Measurements from ENCODE around the gene PLXNA4. TPM values are rescaled to one million over a fixed set of nuclear protein-coding genes. Genes with fewer than 3 reads are reported as not detected.

Gene PLXNA4
- total and polyA plus RNA-seq, 4 donors = 0.04 to 1.1 (median 0.41) TPM

DNA sequence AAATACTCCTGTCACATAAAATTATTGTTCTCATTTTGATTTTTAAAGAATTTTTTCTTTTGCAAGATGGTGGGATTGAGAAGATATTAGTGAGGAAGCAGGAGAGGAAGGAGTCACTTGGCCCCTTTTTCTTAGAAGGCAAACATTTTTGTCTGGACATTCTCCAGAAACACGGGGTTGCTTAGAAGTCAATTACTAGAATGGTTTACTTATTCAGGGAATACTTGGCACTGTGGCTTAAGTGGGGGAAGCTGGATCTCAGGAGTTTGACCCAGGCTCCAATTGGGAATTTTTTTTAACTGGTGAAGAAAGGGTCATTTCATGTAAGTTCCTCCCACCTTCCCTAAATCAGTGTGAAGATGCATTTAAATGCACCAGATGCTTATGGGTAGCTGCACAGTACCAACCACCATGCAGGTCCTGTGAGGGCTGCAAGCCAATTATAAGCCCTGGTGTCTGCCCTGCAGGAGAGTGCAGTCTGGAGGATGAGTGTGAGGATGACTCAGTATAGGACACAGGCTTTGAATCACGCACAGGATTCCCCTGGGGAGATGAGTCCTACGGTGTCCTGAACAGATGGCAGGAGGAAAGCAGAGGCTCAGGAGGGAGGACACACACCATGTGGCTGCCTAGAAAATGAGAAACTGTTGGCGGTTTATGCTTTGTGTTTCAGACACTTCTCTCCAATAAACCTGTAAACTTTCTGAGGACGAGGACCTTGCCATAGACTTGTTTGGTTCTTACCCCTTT, 299.1 kb downstream of the PLXNA4 start:
- DNase-seq (ENCODE audit: low spot score) = no peak
- Histone ChIP-seq H3K4me1 (ENCODE audit: control insufficient read depth in 4 of 4, insufficient read depth in 4 of 4, low read length in 3 of 4) (no peaks in the 10 kb centered on the region), H3K4me3 (ENCODE audit: low read depth in 1 of 3, low read length in 3 of 3) (no peak overlapping the region), H3K9ac (ENCODE audit: low read depth in 1 of 2, low read length in 2 of 2) (no peak overlapping the region), H3K27me3 (ENCODE audit: control insufficient read depth in 4 of 4, insufficient read depth in 4 of 4, low read length in 3 of 4) (no peaks in the 10 kb centered on the region), H3K27ac (ENCODE audit: low read depth in 1 of 2, low read length in 2 of 2) (no peak overlapping the region), H3K36me3 (ENCODE audit: control insufficient read depth in 4 of 4, insufficient read depth in 3 of 4, low read depth in 1 of 4, low read length in 3 of 4) (no peaks in the 10 kb centered on the region), H3K9me3 (ENCODE audit: control insufficient read depth in 4 of 4, low read length in 3 of 4) (no peaks in the 10 kb centered on the region)
- 63% methylated on average over 5 of the region's 5 CpGs for WGBS
- TF ChIP-seq EGR1 (IDR thresholded peaks at IDR 0.05; ENCODE audit: low read depth in 2 of 2) (no peak), SP1 (IDR thresholded peaks at IDR 0.05) (no peak)

DNA sequence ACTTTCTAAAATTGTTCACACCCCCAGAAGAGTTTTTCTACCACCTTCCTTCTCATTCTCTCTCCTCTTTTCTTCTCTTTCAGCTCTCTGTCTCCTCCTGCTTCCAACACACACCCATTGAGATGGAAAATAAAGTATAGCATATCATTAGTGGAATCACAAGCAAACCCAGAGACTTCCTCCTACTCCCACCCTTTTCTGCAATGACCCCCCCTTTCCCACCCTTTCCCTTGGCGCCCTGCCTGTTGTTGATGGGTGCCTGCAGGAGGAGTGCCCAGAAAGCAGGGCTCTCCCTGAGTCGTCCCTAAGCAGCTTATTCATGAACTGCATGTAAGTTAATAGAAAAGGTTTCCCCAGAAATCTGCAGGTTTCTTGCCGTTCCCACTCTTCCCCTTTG, 300.0 kb downstream of the PLXNA4 start:
- H3K4me1 ChIP-seq (ENCODE audit: control insufficient read depth in 4 of 4, insufficient read depth in 4 of 4, low read length in 3 of 4) = no peaks in the 10 kb centered on the region
- DNase-seq (ENCODE audit: low spot score) = no peak
- no peak overlapping the region for H3K4me3 ChIP-seq (ENCODE audit: low read depth in 1 of 3, low read length in 3 of 3)
- H3K9ac ChIP-seq (ENCODE audit: low read depth in 1 of 2, low read length in 2 of 2) = no peak overlapping the region
- TF ChIP-seq YY1 (IDR thresholded peaks at IDR 0.05) = no peak
- no peak for TF ChIP-seq HNF4A (conservative IDR thresholded peaks at IDR 0.05)
- TF ChIP-seq MAX (IDR thresholded peaks at IDR 0.05) = no peak
- TF ChIP-seq TAF1 (conservative IDR thresholded peaks at IDR 0.05) = no peak
- TF ChIP-seq EGR1 (IDR thresholded peaks at IDR 0.05; ENCODE audit: low read depth in 2 of 2) = no peak
- TF ChIP-seq, protein P1, sequence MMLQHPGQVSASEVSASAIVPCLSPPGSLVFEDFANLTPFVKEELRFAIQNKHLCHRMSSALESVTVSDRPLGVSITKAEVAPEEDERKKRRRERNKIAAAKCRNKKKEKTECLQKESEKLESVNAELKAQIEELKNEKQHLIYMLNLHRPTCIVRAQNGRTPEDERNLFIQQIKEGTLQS (IDR thresholded peaks at IDR 0.05) = no peak
- no peak for TF ChIP-seq RXRA (IDR thresholded peaks at IDR 0.05)
- no peaks in the 10 kb centered on the region for H3K27me3 ChIP-seq (ENCODE audit: control insufficient read depth in 4 of 4, insufficient read depth in 4 of 4, low read length in 3 of 4)
- no peaks in the 10 kb centered on the region for H3K9me3 ChIP-seq (ENCODE audit: control insufficient read depth in 4 of 4, low read length in 3 of 4)
- H3K36me3 ChIP-seq (ENCODE audit: control insufficient read depth in 4 of 4, insufficient read depth in 3 of 4, low read depth in 1 of 4, low read length in 3 of 4) = no peaks in the 10 kb centered on the region
- H3K27ac ChIP-seq (ENCODE audit: low read depth in 1 of 2, low read length in 2 of 2) = no peak overlapping the region
- 38% methylated on average over 3 of the region's 3 CpGs for WGBS

DNA sequence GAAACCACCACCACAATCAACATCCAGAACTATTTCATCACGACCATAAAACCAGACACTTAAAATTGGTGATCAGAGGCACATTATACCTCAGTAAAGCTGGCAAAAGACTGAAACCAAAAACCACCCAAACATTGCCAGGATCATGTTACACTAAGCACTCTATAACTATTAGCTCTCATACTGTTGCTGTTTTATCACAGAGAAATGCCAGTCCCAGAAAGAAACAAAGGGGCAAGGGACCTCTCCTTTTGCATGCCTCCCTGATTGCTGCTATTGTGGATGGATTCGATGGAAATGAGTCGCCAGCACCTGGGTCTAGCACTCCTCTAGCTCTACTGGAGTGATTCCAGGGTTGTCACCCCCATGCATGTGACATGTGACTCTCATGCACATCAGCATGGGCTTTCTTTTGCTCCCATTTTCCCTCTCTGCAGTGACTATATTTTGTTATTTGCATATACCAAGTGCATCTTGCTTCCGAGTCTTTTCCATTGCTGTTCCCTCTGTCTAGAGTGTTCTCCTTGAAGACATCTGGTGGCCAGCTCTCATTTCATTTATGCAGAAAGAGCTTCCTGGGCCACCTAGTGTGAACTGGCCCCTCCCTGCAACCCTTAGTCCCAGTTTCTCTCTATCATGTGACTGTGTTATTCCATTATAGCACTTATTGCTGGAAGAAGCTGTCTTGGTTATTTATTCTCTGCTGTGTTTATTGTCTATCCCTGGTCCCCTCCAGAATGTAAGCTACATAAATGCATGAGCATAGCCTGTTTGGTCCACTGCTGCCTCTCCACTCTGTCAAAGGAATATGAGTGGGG, 300.6 kb downstream of the PLXNA4 start:
- WGBS = 66% methylated on average over 4 of the region's 4 CpGs
- TF ChIP-seq JUND (IDR thresholded peaks at IDR 0.05) (no peak), NR2F2 (IDR thresholded peaks at IDR 0.05) (no peak), MAX (IDR thresholded peaks at IDR 0.05) (no peak), GABPA (IDR thresholded peaks at IDR 0.05 in 1 of 2, conservative IDR thresholded peaks at IDR 0.05 in 1 of 2) (no peak), RXRA (IDR thresholded peaks at IDR 0.05) (no peak), FOXA1 (IDR thresholded peaks at IDR 0.05) (no peak), SP1 (IDR thresholded peaks at IDR 0.05) (no peak), YY1 (IDR thresholded peaks at IDR 0.05) (no peak), HNF4G (IDR thresholded peaks at IDR 0.05) (no peak), RAD21 (IDR thresholded peaks at IDR 0.05) (no peak), TAF1 (conservative IDR thresholded peaks at IDR 0.05) (no peak), FOXA2 (IDR thresholded peaks at IDR 0.05) (no peak), HNF4A (conservative IDR thresholded peaks at IDR 0.05) (no peak)
- TF ChIP-seq, protein P2, sequence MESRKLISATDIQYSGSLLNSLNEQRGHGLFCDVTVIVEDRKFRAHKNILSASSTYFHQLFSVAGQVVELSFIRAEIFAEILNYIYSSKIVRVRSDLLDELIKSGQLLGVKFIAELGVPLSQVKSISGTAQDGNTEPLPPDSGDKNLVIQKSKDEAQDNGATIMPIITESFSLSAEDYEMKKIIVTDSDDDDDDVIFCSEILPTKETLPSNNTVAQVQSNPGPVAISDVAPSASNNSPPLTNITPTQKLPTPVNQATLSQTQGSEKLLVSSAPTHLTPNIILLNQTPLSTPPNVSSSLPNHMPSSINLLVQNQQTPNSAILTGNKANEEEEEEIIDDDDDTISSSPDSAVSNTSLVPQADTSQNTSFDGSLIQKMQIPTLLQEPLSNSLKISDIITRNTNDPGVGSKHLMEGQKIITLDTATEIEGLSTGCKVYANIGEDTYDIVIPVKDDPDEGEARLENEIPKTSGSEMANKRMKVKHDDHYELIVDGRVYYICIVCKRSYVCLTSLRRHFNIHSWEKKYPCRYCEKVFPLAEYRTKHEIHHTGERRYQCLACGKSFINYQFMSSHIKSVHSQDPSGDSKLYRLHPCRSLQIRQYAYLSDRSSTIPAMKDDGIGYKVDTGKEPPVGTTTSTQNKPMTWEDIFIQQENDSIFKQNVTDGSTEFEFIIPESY (IDR thresholded peaks at IDR 0.05) = no peak
- TF ChIP-seq, protein P3, sequence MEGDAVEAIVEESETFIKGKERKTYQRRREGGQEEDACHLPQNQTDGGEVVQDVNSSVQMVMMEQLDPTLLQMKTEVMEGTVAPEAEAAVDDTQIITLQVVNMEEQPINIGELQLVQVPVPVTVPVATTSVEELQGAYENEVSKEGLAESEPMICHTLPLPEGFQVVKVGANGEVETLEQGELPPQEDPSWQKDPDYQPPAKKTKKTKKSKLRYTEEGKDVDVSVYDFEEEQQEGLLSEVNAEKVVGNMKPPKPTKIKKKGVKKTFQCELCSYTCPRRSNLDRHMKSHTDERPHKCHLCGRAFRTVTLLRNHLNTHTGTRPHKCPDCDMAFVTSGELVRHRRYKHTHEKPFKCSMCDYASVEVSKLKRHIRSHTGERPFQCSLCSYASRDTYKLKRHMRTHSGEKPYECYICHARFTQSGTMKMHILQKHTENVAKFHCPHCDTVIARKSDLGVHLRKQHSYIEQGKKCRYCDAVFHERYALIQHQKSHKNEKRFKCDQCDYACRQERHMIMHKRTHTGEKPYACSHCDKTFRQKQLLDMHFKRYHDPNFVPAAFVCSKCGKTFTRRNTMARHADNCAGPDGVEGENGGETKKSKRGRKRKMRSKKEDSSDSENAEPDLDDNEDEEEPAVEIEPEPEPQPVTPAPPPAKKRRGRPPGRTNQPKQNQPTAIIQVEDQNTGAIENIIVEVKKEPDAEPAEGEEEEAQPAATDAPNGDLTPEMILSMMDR (IDR thresholded peaks at IDR 0.05; ENCODE audit: low read depth, low read length, missing input control) = no peak
- TF ChIP-seq, protein P1 (IDR thresholded peaks at IDR 0.05) = no peak

More for the DNA sequence above, 300.6 kb downstream of the PLXNA4 start:
- Histone ChIP-seq H3K9ac (ENCODE audit: low read depth in 1 of 2, low read length in 2 of 2) (no peak overlapping the region), H3K27me3 (ENCODE audit: control insufficient read depth in 4 of 4, insufficient read depth in 4 of 4, low read length in 3 of 4) (no peaks in the 10 kb centered on the region), H3K36me3 (ENCODE audit: control insufficient read depth in 4 of 4, insufficient read depth in 3 of 4, low read depth in 1 of 4, low read length in 3 of 4) (no peaks in the 10 kb centered on the region), H3K27ac (ENCODE audit: low read depth in 1 of 2, low read length in 2 of 2) (no peak overlapping the region), H3K4me1 (ENCODE audit: control insufficient read depth in 4 of 4, insufficient read depth in 4 of 4, low read length in 3 of 4) (no peaks in the 10 kb centered on the region), H3K9me3 (ENCODE audit: control insufficient read depth in 4 of 4, low read length in 3 of 4) (no peaks in the 10 kb centered on the region), H3K4me3 (ENCODE audit: low read depth in 1 of 3, low read length in 3 of 3) (no peak overlapping the region)
- DNase-seq (ENCODE audit: low spot score) = no peak
